GM06990 (cell line): ENCODE data around the gene PROSER2.
A peak's percentile ranks its signal among the peaks of the same experiment; 100 is the strongest.

Experiments used
- DNase-seq: peaks from one replicate; pipeline ENCODE4 v3.0.0-alpha.2; 2011; ENCODE audit not compliant: insufficient read length; ENCODE audit errors: extremely low read depth
- H3K27me3 ChIP-seq: replicated peaks from 2 replicates; pipeline ENCODE4 v1.6.0; 2011; ENCODE audit warnings: low read length; ENCODE audit not compliant: control insufficient read depth, insufficient read depth
- H3K36me3 ChIP-seq: 2 replicates; pipeline ENCODE4 v1.5.1; 2011; ENCODE audit warnings: low read length; ENCODE audit not compliant: control insufficient read depth, insufficient read depth
- H3K4me3 ChIP-seq: replicated peaks from 2 replicates; pipeline ENCODE4 v1.5.1; 2011; ENCODE audit warnings: low read depth, mild to moderate bottlenecking, control low read depth, low read length
- CTCF ChIP-seq: IDR thresholded peaks from 2 replicates; pipeline ENCODE4 v1.5.1; 2011; ENCODE audit warnings: low read length, control low read depth, mild to moderate bottlenecking, inconsistent platforms; ENCODE audit not compliant: insufficient read depth, poor library complexity, severe bottlenecking

The PROSER2 gene

GRCh38 chr10:11813855-11814567 lies 9.1 kb upstream of the PROSER2 start:
- Histone ChIP-seq H3K36me3 (no peaks in the 10 kb centered on the region), H3K27me3 (no peaks in the 10 kb centered on the region), H3K4me3 (no peak overlapping the region)
- no peak for DNase-seq
- TF ChIP-seq CTCF = no peak

GRCh38 chr10:11819027-11819426 lies 4.1 kb upstream of the PROSER2 start:
- TF ChIP-seq CTCF = no peak
- Histone ChIP-seq H3K27me3 (no peaks in the 10 kb centered on the region), H3K36me3 (no peaks in the 10 kb centered on the region), H3K4me3 (no peak overlapping the region)
- no peak for DNase-seq

DNA sequence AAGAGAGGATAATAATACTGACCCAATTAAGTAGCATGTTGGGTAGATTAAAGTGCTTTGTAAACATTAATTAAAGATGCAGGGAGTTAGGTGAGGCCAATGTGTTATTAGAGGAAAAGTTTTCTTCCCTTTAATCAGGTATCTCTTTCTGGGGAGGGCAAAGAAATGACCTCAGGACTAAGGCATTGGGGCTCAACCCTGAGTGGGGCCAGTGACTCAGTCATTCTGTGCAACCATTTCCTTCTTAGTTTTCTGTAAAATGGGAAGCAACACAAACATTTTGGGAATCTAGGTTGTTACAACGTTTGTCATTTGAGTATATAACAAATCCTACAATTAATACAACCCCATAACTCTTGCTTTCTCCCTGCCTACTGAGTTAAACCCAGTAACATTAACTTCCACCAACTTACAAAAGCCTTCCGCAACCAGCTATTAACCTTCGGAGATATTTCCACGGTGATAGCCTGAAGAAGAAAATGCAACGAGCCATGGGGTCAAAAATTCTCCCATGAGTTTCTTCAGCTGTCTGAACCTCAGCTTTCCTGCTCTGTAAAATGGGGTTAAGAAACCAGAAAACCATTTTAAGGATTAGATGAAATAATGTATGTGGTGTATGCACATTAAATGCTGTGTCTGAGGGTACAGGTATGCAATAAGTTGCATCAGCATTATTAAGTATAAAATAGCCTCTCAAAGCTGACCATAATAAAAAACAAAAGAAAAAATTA lies 965 bp upstream of the PROSER2 start:
- TF ChIP-seq CTCF = no peak
- no peaks in the 10 kb centered on the region; the same call in none of the 2 replicates for H3K27me3 ChIP-seq
- no peak overlapping the region for H3K4me3 ChIP-seq
- no peaks in the 10 kb centered on the region for H3K36me3 ChIP-seq
- no peak for DNase-seq

DNA sequence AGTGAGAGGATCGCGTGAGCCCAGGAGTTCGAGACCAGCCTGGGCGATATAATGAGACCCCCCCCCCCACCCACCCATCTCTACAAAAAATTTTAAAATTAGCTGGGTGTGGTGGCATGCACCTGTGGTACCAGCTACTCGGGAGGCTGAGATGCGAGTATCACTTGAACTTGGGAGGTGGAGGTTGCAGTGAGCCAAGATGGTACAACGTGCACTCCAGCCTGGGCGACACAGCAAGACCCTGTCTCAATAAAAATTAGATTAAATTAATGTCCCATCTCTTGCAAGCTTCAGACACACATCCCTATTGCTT lies 391 bp upstream of the PROSER2 start:
- H3K4me3 ChIP-seq = peak overlapping the region; percentile 47
- no peak for TF ChIP-seq CTCF
- DNase-seq = no peak

DNA sequence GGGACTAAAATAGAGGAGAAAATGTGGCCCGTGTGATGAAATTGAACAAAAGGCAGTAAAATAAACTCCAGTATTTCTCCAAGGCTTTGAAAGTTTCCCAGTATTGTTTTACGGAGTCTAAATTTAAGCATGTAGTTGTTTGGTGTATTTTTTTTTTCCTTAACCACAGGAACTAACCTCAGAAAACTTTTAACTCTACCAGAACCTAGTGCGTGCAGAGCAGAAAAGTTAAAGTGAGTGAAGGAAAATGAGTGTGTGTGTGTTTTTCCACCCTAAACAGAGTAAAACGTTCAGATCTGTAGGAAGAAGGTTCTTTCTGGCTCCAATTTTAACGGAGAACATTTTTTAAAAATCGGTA lies 812 bp downstream of the PROSER2 start:
- Histone ChIP-seq H3K36me3 (no peaks in the 10 kb centered on the region), H3K4me3 (peak overlapping the region; percentile 66), H3K27me3 (no peaks in the 10 kb centered on the region; the same call in none of the 2 replicates)
- TF ChIP-seq CTCF = no peak
- DNase-seq = no peak

More for the DNA sequence above, 391 bp upstream of the PROSER2 start:
- Histone ChIP-seq H3K27me3 (no peaks in the 10 kb centered on the region; the same call in none of the 2 replicates), H3K36me3 (no peaks in the 10 kb centered on the region)
